HG02798 (cell line): ENCODE results near the gene BTNL2.

Experiments used
- ATAC-seq: cut with Tn5 transposase; IDR thresholded peaks from one replicate; pipeline ENCODE4 v1.9.1; 2021; ENCODE audit warnings: mild to moderate bottlenecking; ENCODE audit not compliant: unreplicated experiment, poor library complexity

Gene BTNL2

DNA sequence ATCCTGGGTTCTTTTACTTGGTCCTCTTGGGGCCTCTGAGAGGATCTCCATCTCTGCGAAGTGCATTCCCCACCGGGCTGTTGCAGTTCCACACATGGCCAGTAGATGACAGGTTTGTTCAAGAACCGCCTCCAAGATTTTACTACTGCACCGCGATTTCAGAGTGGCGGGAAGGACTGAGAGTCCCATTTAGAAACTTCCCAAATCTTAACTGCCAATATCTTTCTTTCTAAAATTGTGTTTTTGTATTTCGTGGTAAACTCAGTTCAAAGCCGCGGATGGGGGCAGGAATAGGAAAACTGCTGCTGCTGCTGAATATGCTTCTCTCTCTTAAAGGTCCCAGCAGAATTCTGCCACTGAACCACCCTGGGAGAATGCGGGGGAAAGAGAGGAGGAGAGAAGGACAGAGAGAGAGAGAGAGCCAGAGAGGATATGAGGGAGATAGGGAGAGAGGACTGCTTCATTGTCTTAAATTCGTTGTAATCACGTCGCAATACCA, 8.6 kb upstream of the BTNL2 start:
- ATAC-seq: no peak

DNA sequence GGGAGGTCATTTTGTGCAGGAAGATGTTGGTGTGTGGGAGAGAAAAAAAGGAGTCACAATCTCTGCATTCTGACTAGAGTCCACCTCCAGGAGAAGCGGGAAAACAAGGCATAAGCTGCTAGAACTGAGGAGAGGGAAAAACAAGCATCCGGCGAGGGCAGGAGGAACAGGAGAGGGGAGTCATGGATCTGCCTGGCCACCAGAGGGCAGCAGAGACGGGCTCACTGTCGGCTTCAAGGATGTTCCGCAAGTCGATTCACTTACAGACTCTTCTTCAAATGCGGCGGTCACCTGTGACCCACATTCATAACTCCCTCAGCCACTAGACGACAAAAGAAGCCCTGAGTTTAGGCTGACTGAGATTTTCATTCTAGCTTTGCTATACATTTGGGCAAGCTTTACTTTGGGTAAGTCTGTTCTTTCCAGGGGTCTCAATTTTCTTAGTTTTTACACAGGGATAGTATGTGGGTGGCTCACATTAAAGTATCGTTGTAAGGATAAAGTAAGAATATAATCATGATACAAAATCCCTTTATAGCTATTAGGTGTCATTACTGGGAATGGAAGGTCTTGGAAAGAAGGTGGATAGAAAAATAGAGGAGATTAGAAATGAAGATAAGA, 6.6 kb upstream of the BTNL2 start:
- ATAC-seq: peak; percentile 70

DNA sequence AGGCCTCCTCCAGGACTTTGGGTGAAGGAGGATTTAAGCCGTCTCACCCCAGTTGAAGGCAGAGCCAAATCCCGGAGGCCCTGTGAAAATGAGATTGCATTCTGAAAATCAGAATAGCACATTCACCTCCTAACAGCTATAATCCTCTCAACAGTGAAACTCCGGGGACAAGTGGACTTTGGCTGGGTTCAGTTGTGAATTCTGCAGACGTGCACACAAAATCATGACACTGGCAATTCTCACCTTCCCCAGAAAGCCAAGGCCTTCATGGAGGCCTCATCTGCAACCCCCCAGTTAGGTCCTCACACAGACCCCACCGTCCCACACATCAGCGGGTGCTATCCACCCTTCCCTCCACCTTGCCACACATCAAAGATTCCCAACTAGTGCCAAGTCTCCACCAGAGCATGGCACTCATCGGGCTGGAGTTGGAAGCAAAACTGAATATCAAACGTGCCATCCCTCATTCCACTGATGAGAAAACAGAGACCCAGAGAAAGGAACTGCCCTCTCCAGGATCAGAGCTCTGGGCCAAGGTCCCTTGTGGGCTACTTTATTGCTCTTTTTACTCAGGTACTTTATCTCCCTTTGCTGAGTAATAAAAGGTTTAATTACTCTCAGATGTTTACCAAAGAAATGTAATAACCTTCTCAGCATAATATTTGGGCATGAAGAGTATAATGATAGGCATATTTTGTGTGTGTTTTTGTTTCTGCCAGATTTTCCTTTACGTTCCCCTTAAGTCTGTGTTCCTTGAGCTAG, 4.8 kb upstream of the BTNL2 start:
- ATAC-seq: no peak

DNA sequence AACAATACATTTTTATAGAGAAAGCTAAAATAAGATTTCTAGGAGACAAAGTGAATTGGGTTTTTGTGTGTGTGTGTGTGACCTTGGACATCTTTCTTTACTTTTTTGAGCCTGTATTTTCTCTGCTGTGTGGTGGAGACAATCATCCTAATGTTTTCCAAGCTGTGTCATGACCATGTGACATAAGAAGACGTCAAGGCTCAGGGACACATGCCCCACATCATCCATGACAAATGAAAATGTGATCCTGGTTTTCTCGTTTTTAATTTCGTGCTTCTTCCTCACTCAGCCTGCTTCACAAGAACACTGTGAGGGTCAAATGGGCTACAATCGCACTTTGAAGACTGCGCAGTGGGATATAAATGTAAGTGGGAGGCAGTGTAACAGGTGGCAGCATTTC, 3.9 kb upstream of the BTNL2 start:
- no peak for ATAC-seq

DNA sequence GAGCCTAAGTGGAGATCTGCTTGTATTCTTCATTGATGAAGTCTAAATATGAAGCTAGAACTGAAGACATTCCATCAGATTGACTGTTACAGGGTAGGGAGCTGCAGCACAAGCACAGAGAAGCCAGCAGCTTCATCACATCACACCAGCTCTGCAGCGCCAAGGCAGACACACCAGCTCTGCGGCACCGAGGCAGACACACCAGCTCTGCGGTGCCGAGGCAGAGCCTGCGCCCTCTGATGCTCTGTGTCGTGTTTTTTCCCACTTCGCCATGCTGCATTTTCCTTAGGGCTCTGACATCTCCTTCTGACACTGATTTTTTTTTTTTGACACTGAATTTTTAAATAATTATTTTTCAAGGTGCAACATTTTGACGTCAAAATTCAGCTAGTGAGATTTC, 784 bp downstream of the BTNL2 start:
- ATAC-seq: no peak

DNA sequence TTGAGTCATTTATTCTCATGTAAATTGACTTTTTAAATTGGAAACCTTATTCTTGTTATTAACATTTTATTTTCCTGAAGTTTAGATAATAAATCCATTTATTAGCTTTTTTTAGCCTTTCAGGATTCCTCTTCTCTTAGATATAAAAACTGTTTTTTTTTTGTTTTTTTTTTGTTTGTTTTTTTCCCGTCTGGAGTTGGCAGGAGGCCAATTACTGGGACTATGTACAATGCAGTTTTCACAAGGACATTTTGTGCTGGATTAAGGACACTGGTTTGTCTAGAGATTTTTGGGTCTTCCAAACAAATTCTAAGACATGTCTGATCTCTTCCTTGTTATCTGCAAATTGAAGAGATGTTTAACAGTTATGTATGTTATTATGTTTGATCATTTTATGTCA, 1.3 kb downstream of the BTNL2 start:
- no peak for ATAC-seq

DNA sequence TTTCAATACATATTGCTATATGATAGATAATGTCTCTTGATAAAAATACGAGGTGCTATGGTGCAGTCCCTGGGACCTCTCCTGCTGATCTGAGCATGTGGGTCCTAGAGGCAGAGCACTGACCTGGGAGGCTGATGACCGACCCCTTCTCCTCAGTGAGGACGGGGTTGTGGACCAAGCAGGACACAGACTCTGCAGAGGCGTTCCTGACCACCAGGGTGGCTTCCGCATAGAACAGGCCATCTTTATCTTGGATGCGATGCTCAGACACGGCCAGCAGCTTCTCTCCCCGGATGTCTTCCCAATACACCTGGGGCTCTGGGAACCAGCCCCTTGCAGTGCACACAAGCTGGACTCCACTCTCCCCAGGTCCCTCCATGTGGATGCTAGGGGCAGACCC, 4.2 kb downstream of the BTNL2 start:
- no peak for ATAC-seq

DNA sequence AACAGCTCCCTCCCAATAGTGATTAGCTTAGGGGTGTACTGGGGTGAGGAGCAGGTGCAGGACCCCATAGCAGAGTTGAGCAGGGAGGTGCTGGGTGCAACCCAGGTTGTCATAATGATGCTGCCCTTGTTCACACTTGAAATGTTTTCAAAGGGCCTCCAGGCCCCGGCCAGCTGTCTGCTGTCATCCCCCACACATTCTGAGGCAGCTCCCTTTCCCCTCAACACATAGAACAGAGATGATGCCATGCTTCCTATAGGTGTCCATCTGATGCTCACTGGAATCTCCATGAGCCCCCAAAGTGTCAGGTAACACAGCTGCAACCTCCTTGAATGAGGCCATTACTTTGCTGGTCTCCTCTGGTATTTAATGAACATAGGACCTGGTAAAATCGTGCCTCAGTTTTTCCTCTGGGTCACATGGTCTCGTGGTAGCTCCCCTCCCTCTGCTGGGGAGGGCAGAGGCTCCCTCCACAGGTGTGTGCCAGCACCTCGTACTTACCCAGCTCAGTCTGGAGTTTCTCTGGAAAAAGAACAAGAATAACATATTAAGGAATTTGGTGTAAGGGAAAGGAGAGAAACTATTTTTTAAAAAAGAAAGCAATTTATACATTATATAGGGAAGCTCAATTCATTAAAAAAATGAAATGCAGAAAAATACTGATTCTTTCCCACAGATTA, 5.6 kb downstream of the BTNL2 start:
- ATAC-seq: no peak

DNA sequence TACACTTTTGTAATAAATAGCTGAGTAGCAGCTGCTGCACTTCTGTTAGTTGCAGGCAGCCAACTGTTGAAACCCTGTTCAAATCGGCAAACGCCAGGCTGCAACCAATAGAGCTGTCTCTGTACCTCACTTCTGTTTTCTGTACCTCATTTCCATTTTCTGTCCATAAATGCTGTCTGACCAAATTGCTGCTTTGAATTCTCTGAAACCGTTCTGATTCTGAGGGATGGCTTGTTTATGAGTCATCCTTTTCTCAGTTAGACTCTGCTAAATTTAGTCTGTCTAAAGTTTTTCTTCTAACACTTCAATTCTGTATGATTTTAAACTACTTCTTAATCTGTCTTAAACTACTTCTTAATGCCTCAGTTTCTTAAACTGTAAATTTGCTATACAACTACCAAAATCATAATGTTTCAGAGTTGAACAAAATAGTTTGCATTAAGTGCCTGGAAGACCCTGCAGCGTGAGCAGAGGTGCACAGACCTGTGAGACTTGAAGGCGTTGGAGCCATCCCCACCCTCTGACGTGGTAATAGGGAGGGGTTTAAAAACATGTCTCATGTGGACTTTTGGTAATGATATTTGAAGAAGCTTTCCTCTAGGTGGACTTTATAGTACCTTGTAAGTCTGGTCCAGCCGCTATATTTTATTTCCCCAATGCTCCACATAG, 9.6 kb downstream of the BTNL2 start:
- ATAC-seq: peak; percentile 89

DNA sequence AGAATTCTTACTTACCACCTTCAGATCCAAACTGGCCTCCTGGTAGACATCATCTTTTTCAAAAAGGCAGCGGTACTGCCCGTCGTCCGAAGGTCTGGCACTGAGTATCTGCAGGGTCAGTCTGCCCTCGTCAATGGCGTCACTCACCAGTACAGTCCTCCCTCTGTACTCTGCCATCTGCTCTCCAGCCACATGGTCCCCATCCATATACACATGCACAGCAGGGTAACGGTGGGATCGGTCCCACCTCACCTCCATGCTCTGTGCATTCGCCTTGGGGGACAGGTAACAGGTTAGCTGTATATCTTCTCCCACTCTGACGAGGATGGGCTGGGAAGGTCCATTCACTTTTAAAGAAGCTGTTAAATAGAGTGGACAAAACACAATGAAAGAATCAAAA, 11.0 kb downstream of the BTNL2 start:
- ATAC-seq: no peak

DNA sequence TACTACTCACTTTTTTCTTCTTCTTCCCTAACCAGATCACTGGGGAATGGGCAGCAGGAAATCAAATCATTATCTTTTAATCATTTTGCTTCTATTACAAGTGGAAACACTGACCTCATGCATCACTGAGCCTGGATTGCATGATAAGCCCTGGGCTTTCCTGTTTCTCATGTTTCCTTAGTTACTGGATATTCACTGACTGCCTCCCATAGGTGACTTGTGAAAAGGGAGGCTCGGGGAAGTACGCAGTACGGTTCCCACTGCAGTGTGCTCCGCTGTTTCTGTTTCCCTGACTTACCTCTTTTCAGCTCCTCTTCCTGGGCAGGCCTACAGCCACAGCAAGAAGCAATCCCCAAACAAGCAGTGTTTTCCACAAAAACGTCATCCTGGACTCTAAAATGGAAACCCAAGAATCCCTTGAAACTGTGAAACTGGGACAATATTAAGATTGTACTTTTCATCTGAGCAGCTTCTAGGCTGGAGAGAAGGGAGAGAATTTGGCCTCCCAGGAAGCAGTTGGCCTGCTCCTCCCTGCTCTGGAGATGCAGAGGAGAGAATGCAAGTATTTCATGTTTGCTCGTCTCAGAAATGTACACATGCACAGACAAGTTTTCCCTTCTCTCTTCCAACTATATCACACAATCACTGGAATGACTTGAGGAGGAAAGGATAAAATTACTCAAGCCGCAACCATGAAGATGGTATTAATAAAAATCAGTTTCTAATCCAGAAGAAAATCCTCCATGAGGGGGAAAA, 13.1 kb downstream of the BTNL2 start:
- ATAC-seq: no peak

DNA sequence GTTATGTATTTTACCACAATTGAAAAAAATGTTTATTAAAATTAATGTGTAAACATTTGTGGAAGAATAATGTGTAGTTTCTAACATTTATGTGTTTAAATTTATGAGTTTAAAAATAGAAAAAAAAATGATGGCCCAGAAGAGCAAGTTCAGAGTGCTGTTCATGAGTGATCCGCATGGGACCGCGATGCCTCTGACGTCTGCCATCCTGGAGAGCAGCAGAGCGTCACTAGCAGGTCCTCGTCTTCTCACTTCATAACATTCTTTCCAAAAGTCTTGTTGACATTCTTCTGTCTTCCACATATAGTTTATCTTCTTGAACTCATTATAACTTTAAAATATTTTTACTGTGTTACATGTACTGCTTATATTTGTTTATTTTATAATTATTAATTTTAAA, 15.5 kb downstream of the BTNL2 start:
- ATAC-seq: no peak

DNA sequence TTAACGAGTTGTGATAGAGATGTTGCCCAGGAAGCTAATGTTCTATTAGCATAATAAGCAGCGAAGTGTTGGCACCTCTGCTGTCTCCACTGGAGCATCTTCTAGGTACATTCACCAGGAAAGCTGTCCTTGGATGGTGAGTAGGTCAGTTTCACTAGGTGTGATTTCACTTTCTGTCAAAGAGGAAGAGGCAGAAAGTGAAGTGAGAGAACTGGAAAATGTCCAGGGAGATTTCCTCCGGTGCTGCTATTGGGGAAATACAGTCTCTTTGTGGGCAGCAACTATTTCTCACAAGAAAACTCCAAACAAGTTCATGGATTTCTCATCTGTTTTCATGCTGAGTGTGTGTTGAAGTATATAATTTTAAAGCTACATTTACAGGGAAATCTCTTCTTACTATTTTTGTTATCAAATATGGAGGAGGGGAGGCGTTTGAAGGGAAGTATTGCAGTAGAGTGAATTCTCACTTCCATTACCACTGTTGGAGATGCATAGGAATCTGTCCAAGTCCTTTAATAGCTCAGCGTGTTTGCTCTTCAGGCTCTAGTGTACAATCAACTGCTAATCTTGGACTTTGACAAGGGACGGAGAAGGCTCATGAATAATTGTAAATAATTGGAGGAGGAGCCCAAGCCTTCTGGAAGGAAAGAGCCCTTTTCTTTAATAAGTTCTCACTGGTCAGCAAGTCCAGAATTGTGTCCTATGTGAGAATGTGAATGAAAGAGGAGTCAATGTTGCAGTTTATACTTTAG, 19.2 kb downstream of the BTNL2 start:
- no peak for ATAC-seq

DNA sequence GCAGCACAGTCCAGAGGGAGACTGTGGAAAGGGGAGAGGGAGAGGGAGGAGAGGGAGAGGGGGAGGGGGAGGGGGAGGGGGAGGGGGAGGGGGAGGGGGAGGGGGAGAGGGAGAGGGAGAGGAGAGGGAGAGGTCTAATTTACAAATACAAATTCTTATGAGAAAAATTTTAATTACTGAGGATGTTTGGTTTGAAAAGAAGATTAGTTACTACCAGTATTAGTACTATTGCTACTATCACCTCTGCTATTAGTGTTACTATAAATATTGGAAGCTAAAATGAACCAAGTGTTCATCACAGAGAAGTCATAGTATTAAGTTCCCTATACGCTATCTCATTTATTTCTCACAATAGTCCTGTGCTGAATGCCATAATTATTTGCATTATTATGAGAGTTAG, 20.9 kb downstream of the BTNL2 start:
- no peak for ATAC-seq

DNA sequence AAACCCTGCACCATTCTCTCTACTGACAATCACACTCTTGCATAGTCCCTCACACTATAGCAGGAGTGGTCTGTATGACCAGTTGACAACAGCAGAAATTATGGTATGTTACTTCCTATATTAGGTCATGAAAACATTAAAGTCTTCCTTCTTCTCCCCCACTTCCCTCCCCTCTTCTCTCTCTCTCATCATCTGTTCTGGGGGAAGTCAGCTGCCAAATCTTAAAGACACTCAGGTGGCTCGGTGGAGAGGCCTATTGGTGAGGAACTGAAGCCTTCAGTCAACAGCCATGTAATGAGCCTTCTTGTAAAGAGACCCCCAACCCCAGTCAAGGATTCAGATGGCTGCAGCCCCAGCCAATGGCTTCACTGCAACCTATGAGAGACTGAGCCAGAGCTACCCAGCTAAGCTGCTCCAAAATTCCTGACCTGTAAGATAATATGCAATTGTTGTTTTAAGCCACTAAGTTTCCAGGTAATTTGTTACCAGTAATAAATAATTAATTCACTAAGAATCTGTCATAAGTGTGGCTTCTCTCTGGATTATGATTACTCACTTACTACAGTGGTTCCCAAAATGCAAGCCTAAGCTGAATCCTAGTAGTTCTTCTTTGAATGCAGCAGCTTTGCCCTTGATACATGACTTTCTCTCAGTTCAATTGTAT, 24.1 kb downstream of the BTNL2 start:
- no peak for ATAC-seq

DNA sequence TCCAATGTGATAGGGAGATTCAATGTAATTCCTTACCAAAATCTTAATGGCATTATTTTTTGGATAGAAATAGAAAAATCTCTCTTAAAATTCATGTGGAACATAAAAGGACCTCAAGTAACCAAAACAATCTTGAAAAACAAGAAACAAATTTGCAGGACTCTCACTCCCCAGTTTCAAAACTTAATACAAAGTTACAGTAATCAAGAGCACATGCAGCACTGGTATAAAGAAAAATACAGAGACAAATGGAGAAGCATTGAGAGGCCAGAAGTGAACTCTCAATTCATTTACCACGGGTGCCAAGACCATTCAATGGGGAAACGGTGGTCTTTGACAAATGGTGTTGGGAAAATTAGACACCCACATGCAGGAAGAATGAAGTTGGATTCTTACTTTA, 27.4 kb downstream of the BTNL2 start:
- ATAC-seq: no peak

DNA sequence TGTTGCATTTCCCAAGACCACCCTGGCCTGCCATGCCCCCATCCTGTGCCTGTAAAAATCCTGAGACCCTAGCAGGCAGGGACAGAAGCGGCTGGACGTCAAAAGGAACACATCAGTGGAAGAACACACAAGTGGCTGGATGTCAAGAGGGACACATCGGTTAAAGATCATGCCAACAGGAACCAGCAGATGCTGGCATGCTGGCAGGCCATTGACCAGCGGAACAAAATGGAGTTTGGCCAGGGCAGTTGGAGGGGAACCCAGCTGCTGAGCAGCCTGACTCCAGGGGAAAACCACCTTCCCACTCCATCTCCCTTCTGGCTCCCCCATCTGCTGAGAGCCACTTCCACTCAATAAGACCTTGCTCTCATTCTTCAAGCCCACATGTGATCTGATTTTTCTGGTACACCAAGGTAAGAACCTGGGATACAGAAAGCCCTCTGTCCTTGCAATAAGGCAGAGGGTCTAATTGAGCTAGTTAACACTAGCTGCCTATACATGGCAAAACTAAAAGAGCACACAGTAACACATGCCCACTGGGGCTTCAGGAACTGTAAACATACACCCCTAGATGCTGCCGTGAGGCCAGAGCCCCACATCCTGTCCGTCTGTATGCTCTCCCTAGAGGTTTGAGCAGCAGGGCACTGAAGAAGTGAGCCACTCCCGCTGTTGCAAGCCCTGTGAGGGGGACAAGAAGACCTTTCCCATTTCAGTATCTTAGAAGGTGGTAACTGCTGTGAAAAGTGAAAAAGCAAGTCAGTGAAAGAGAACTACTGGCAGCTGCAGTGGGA, 31.0 kb downstream of the BTNL2 start:
- no peak for ATAC-seq

DNA sequence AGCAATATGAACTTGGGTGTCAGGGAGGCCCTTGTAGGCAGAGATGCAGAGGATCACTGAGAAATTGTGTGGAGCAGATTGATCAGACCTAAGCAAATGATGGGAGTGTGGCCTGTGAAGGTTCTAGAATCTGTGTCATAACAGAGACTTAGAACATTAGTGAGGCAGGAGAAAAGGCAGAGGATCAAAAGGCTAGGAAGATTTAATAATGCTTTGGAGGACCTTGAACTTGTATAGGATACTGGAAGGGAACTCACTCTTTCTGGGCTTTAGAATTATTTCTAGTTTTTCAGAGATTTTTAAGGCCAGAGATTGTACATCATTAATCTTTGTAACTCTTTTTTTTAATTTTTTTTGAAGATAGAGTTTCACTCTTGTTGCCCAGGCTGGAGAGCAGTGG, 35.2 kb downstream of the BTNL2 start, which contains the start of gene TSBP1:
TSS of gene TSBP1 (minus strand) at position 101 of the 400 bp plus-strand sequence. CDS start 197 bp downstream, outside the sequence.
- no peak for ATAC-seq
